Endometrial microvascular endothelial cells (primary cell): ENCODE data around the gene OSBPL3. TPM values are rescaled to one million over a fixed set of nuclear protein-coding genes. Genes with fewer than 3 reads are reported as not detected.

Experiments
- in situ Hi-C: cut with HindIII; loops from 2 replicates; pipeline ENCODE4 v1.10.0; 2017; ENCODE audit warnings: low sequenced_read_pairs, low pct_unique_long_range_greater_than_20kb; ENCODE audit errors: inconsistent ontology term
- total RNA-seq: library from RNA; depleted of rRNA; stranded (reverse); fragments of >200 nt; gene quantifications from one replicate; pipeline ENCODE4 v1.2.3, GENCODE V29; 2015; ENCODE audit errors: inconsistent ontology term

The OSBPL3 gene
- total RNA-seq, 1 donor from 2014 or later = 20.3 TPM

- in situ Hi-C loops = no loop called here
Measured at GRCh38 chr7:24962418-24962962, 17.5 kb downstream of the OSBPL3 start.

GRCh38 chr7:24959735-24960485, 20.1 kb downstream of the OSBPL3 start:
- in situ Hi-C loops = no loop called here

GRCh38 chr7:24958399-24958798, 21.6 kb downstream of the OSBPL3 start:
- in situ Hi-C loops = no loop called here

- in situ Hi-C loops = no loop called here
Measured at GRCh38 chr7:24956021-24956420, 24.0 kb downstream of the OSBPL3 start.

GRCh38 chr7:24955313-24955712, 24.7 kb downstream of the OSBPL3 start:
- in situ Hi-C loops = no loop called here

- in situ Hi-C loops = no loop called here
Measured at GRCh38 chr7:24952464-24952863, 27.5 kb downstream of the OSBPL3 start.

- in situ Hi-C loops = no loop called here
Measured at GRCh38 chr7:24951441-24951980, 28.5 kb downstream of the OSBPL3 start.

GRCh38 chr7:24949884-24950283, 30.1 kb downstream of the OSBPL3 start:
- in situ Hi-C loops = no loop called here

- in situ Hi-C loops = no loop called here
Measured at GRCh38 chr7:24948739-24949138, 31.2 kb downstream of the OSBPL3 start.

GRCh38 chr7:24946467-24946866, 33.5 kb downstream of the OSBPL3 start:
- in situ Hi-C loops = no loop called here

- in situ Hi-C loops = no loop called here
Measured at GRCh38 chr7:24945899-24946298, 34.1 kb downstream of the OSBPL3 start.

- in situ Hi-C loops = no loop called here
Measured at GRCh38 chr7:24943096-24943948, 36.7 kb downstream of the OSBPL3 start.

GRCh38 chr7:24942226-24942625, 37.8 kb downstream of the OSBPL3 start:
- in situ Hi-C loops = no loop called here

- in situ Hi-C loops = no loop called here
Measured at GRCh38 chr7:24939416-24939815, 40.6 kb downstream of the OSBPL3 start.

- in situ Hi-C loops = no loop called here
Measured at GRCh38 chr7:24936121-24936824, 43.7 kb downstream of the OSBPL3 start.

GRCh38 chr7:24933298-24933697, 46.7 kb downstream of the OSBPL3 start:
- in situ Hi-C loops = no loop called here

GRCh38 chr7:24932815-24933214, 47.2 kb downstream of the OSBPL3 start:
- in situ Hi-C loops = no loop called here

- in situ Hi-C loops = no loop called here
Measured at GRCh38 chr7:24932389-24932788, 47.6 kb downstream of the OSBPL3 start.

- in situ Hi-C loops = no loop called here
Measured at GRCh38 chr7:24931844-24932243, 48.1 kb downstream of the OSBPL3 start.
